OCI-LY3 (cell line): Measurements from ENCODE around the gene SYTL5.

ENCODE experiments used
- H2AFZ ChIP-seq: fragments of 200-600, 300-600 bp; shearing (Covaris generic); 2 replicates; pipeline ENCODE4 v1.6.0; 2014; ENCODE audit warnings: antibody characterized with exemption, low read depth, low read length
- H3K27ac ChIP-seq: fragments of 200-600, 300-600 bp; sonication (generic); 2 replicates; pipeline ENCODE4 v1.5.1; 2014; ENCODE audit warnings: mild to moderate bottlenecking, low read length, moderate library complexity, mixed read lengths
- H3K27me3 ChIP-seq: fragments of 200-600, 300-600 bp; sonication (generic); 2 replicates; pipeline ENCODE4 v1.6.1; 2014; ENCODE audit warnings: low read depth, low read length, mixed read lengths
- H3K36me3 ChIP-seq: fragments of 200-600, 300-600 bp; sonication (generic); replicated peaks from 2 replicates; pipeline ENCODE3; 2014; ENCODE audit warnings: low read depth, low read length, mixed read lengths
- H3K4me1 ChIP-seq: fragments of 300-600, 200-600 bp; sonication (generic); 2 replicates; pipeline ENCODE4 v1.6.1; 2014; ENCODE audit warnings: low read length, mixed read lengths
- H3K4me2 ChIP-seq: fragments of 200-600, 300-600 bp; sonication (generic); 2 replicates; pipeline ENCODE4 v1.6.1; 2014; ENCODE audit warnings: low read length, mixed read lengths
- H3K4me3 ChIP-seq: fragments of 300-600, 200-600 bp; sonication (generic); 2 replicates; pipeline ENCODE4 v1.5.1; 2014; ENCODE audit warnings: antibody characterized with exemption, mild to moderate bottlenecking, low read length, moderate library complexity
- H3K79me2 ChIP-seq: fragments of 300-600, 200-600 bp; shearing (Covaris generic); 2 replicates; pipeline ENCODE4 v1.6.1; 2014; ENCODE audit warnings: mild to moderate bottlenecking, low read length, mixed read lengths
- H3K9ac ChIP-seq: fragments of 300-600, 200-600 bp; shearing (Covaris generic); 2 replicates; pipeline ENCODE4 v1.6.0; 2014; ENCODE audit warnings: mild to moderate bottlenecking, low read length, moderate library complexity
- H3K9me3 ChIP-seq: fragments of 200-600, 300-600 bp; shearing (Covaris generic); 2 replicates; pipeline ENCODE4 v1.6.1; 2014; ENCODE audit warnings: low read length, mixed read lengths; ENCODE audit not compliant: insufficient read depth
- H4K20me1 ChIP-seq: fragments of 200-600, 300-600 bp; sonication (generic); 2 replicates; pipeline ENCODE4 v1.6.1; 2016; ENCODE audit warnings: low read length, mixed read lengths; ENCODE audit not compliant: insufficient read depth
- CTCF ChIP-seq: fragments of 200-600, 300-600 bp; sonication (generic); IDR thresholded peaks from 2 replicates; pipeline ENCODE4 v1.5.1; 2014; ENCODE audit warnings: antibody characterized with exemption, low read length, low read depth
- EZH2phosphoT487 ChIP-seq: fragments of 200-600 bp; shearing (Covaris generic); IDR thresholded peaks from 2 replicates; pipeline ENCODE4 v1.6.1; 2018; ENCODE audit warnings: antibody characterized with exemption, mixed run types, low read depth

The SYTL5 gene

GRCh38 chrX:38126179-38126578, 119.8 kb downstream of the SYTL5 start:
- Histone ChIP-seq H3K27me3 (no peaks in the 10 kb centered on the region), H3K36me3 (no peaks in the 10 kb centered on the region), H3K9ac (no peak overlapping the region), H3K4me1 (no peaks in the 10 kb centered on the region), H4K20me1 (no peaks in the 10 kb centered on the region), H2AFZ (no peak overlapping the region), H3K4me2 (no peak overlapping the region), H3K9me3 (no peaks in the 10 kb centered on the region), H3K4me3 (no peak overlapping the region), H3K79me2 (no peaks in the 10 kb centered on the region), H3K27ac (no peak overlapping the region)
- TF ChIP-seq CTCF (no peak), EZH2phosphoT487 (no peak)

DNA sequence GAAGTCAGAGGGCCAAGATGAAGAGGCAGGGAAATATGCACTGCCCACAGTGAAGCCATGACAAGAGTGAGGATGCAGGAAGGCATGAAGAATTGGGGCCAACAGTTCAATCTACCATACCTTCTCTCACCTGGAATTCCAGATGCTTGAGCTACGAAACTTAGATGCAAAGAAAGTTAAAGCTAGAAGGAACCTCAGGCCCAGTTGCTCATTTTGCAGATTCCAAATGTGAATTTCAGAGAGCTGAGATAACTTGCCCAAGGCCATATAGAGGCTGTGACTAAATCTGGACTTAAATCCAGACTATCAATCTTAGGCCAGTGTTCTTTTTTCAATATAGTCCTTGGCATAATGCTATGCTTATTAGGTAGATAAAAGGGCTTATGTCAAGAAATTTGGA, 121.6 kb downstream of the SYTL5 start:
- Histone ChIP-seq H3K4me3 (no peak overlapping the region), H3K36me3 (no peaks in the 10 kb centered on the region), H3K4me1 (no peaks in the 10 kb centered on the region), H2AFZ (no peak overlapping the region), H3K27ac (no peak overlapping the region), H3K27me3 (no peaks in the 10 kb centered on the region), H3K9me3 (no peaks in the 10 kb centered on the region), H3K4me2 (no peak overlapping the region), H3K9ac (no peak overlapping the region), H4K20me1 (no peaks in the 10 kb centered on the region), H3K79me2 (no peaks in the 10 kb centered on the region)
- TF ChIP-seq CTCF = no peak
- no peak for TF ChIP-seq EZH2phosphoT487

DNA sequence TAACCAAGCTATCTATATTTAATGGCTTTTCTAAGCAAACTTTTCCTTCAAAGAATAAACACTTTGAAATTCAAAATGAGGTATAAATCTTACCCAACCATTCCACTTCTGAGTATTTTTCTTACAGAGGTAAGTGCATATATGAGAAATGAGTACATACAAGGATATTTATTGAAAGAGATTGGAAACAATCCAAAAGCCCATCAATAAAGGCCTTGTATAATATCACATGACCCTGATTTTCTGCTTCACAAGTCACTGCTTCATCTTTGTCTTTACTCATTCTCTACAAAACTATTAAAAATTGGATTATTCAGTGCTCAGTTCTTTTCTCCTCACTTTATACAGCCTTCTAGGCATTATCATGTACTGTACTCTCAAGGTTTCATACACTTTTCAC, 123.0 kb downstream of the SYTL5 start:
- no peak overlapping the region for H2AFZ ChIP-seq
- TF ChIP-seq CTCF (no peak), EZH2phosphoT487 (no peak)
- no peaks in the 10 kb centered on the region for H3K79me2 ChIP-seq
- no peaks in the 10 kb centered on the region for H3K36me3 ChIP-seq
- no peaks in the 10 kb centered on the region for H3K9me3 ChIP-seq
- H3K9ac ChIP-seq = no peak overlapping the region
- H3K4me2 ChIP-seq = no peak overlapping the region
- no peaks in the 10 kb centered on the region for H3K4me1 ChIP-seq
- H4K20me1 ChIP-seq = no peaks in the 10 kb centered on the region
- H3K27me3 ChIP-seq = no peaks in the 10 kb centered on the region
- no peak overlapping the region for H3K27ac ChIP-seq
- H3K4me3 ChIP-seq = no peak overlapping the region

DNA sequence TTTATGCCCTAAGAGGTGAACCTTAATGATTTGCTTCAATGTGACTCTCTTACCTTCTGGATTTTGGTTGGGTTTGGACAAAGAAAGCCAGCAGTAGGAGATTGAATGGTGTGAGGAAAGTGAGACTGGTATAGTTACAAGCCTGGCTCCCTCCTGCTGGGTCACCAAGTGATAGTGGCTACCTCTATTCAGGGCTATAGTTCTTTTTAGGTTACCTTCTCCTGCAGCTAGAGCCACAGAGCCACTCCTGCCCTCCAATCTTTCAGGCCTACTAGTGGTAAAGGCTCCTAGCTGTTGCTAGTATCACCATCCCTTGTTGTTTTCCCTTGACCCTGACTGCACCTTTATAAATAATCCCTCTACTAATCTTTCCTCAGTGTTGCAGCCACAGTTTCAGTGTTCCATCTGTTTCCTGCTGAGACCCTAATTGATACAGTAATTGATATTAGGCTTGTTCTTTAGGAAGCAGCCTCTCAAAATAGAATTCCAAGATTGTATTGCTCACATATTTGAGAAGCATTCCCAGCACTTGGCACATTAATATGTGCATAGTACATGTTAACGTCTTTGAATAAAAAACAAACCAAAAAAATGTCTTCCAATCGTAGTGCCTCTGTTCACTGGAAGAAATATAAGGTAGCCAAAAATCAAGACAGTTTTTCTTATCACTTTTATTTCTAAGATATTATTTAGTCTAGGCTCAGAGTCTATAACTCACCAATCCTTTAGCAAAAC, 132.0 kb downstream of the SYTL5 start:
- Histone ChIP-seq H3K9me3 (no peaks in the 10 kb centered on the region), H3K9ac (no peak overlapping the region), H3K4me2 (no peak overlapping the region), H3K27me3 (no peaks in the 10 kb centered on the region), H3K27ac (no peak overlapping the region), H3K79me2 (no peaks in the 10 kb centered on the region), H3K36me3 (no peaks in the 10 kb centered on the region), H2AFZ (no peak overlapping the region), H4K20me1 (no peaks in the 10 kb centered on the region), H3K4me3 (no peak overlapping the region), H3K4me1 (no peaks in the 10 kb centered on the region)
- TF ChIP-seq CTCF = no peak
- no peak for TF ChIP-seq EZH2phosphoT487
